ENCODE results near the gene GDF7. TPM values are rescaled to one million over a fixed set of nuclear protein-coding genes. Genes with fewer than 3 reads are reported as not detected.
A peak's percentile ranks its signal among the peaks of the same experiment; 100 is the strongest.

The GDF7 gene
- total RNA-seq, 2 experiments from 2014 or later = not detected

GRCh38 chr2:20662308-20662937, 4.5 kb upstream of the GDF7 start:
- DNase-seq = no peak
- Mint-ChIP-seq H3K9me3 (no peaks in the 10 kb centered on the region), H3K4me3 (no peak overlapping the region), H3K27me3 (peaks cover 73% of the 10 kb centered on the region), H3K4me1 (peaks cover 8% of the 10 kb centered on the region), H3K27ac (no peak overlapping the region), H3K36me3 (ENCODE audit: low read depth) (no peaks in the 10 kb centered on the region)
- POLR2A ChIA-PET = interaction anchor here (0.6 kb wide), 1 partner anchor 315 kb away, joined by 3 read pairs; no protein-coding TSS in a partner anchor
- CTCF ChIA-PET = interaction anchor here (0.7 to 2.5 kb wide), 6 partner anchors 14 to 452 kb away, joined by 3 to 26 read pairs (median 6); no protein-coding TSS in a partner anchor

GRCh38 chr2:20663196-20664070, 3.5 kb upstream of the GDF7 start:
- ChIA-PET CTCF (interaction anchor here (0.6 to 2.2 kb wide), 2 partner anchors 13 to 65 kb away, joined by 3 to 9 read pairs; partner anchors contain the start of gene HS1BP3), POLR2A (no interaction called here)
- DNase-seq = no peak
- no peaks in the 10 kb centered on the region for H3K36me3 Mint-ChIP-seq (ENCODE audit: low read depth)
- H3K4me3 Mint-ChIP-seq = no peak overlapping the region
- peaks cover 78% of the 10 kb centered on the region for H3K27me3 Mint-ChIP-seq
- no peak overlapping the region for H3K27ac Mint-ChIP-seq
- no peaks in the 10 kb centered on the region for H3K9me3 Mint-ChIP-seq
- peaks cover 8% of the 10 kb centered on the region for H3K4me1 Mint-ChIP-seq

GRCh38 chr2:20664071-20664390, 2.9 kb upstream of the GDF7 start:
- Mint-ChIP-seq H3K36me3 (ENCODE audit: low read depth) (no peaks in the 10 kb centered on the region), H3K9me3 (no peaks in the 10 kb centered on the region), H3K27ac (no peak overlapping the region), H3K4me3 (no peak overlapping the region), H3K27me3 (peaks cover 84% of the 10 kb centered on the region), H3K4me1 (peaks cover 8% of the 10 kb centered on the region)
- no peak for DNase-seq
- POLR2A ChIA-PET = no interaction called here
- CTCF ChIA-PET = interaction anchor here (2.2 kb wide), 1 partner anchor 13 kb away, joined by 9 read pairs; the partner anchor contains the start of gene HS1BP3

- DNase-seq = no peak
- H3K27me3 Mint-ChIP-seq = peaks cover 86% of the 10 kb centered on the region
- peaks cover 9% of the 10 kb centered on the region for H3K4me1 Mint-ChIP-seq
- no peaks in the 10 kb centered on the region for H3K9me3 Mint-ChIP-seq
- H3K36me3 Mint-ChIP-seq (ENCODE audit: low read depth) = no peaks in the 10 kb centered on the region
- ChIA-PET POLR2A (no interaction called here), CTCF (interaction anchor here (1.2 to 2.2 kb wide), 2 partner anchors 14 to 299 kb away, joined by 3 to 9 read pairs; partner anchors contain the start of gene HS1BP3)
- H3K4me3 Mint-ChIP-seq = no peak overlapping the region
- no peak overlapping the region for H3K27ac Mint-ChIP-seq
These were observed 2.3 kb upstream of the GDF7 start for GRCh38 chr2:20664431-20665242.

GRCh38 chr2:20665243-20666004, 1.5 kb upstream of the GDF7 start:
- no peaks in the 10 kb centered on the region for H3K9me3 Mint-ChIP-seq
- no peak overlapping the region for H3K4me3 Mint-ChIP-seq
- no peak for DNase-seq
- ChIA-PET CTCF (interaction anchor here (1.2 to 2.2 kb wide), 4 partner anchors 9 to 298 kb away, joined by 3 to 9 read pairs (median 5); partner anchors contain the start of gene HS1BP3), POLR2A (interaction anchor here (1.6 kb wide), 1 partner anchor 14 kb away, joined by 5 read pairs; the partner anchor contains the start of gene HS1BP3)
- no peaks in the 10 kb centered on the region for H3K36me3 Mint-ChIP-seq (ENCODE audit: low read depth)
- peaks cover 88% of the 10 kb centered on the region for H3K27me3 Mint-ChIP-seq
- no peak overlapping the region for H3K27ac Mint-ChIP-seq
- H3K4me1 Mint-ChIP-seq = peaks cover 9% of the 10 kb centered on the region

GRCh38 chr2:20666005-20666303, 990 bp upstream of the GDF7 start:
- CTCF ChIA-PET = interaction anchor here (1.2 to 1.8 kb wide), 3 partner anchors 10 to 297 kb away, joined by 3 to 7 read pairs (median 3); no protein-coding TSS in a partner anchor
- H3K4me3 Mint-ChIP-seq = peak overlapping the region; percentile 47

GRCh38 chr2:20667151-20667530, 197 bp downstream of the GDF7 start:
- H3K27me3 Mint-ChIP-seq = peaks cover 84% of the 10 kb centered on the region
- no peak overlapping the region for H3K4me3 Mint-ChIP-seq
- H3K36me3 Mint-ChIP-seq (ENCODE audit: low read depth) = no peaks in the 10 kb centered on the region
- CTCF ChIA-PET = interaction anchor here (1.0 to 1.8 kb wide), 3 partner anchors 9 to 11 kb away, joined by 3 to 7 read pairs (median 3); no protein-coding TSS in a partner anchor
- POLR2A ChIA-PET = no interaction called here
- peaks cover 9% of the 10 kb centered on the region for H3K4me1 Mint-ChIP-seq
- DNase-seq = no peak
- no peaks in the 10 kb centered on the region for H3K9me3 Mint-ChIP-seq
- no peak overlapping the region for H3K27ac Mint-ChIP-seq

More at GRCh38 chr2:20666005-20666303, 990 bp upstream of the GDF7 start:
- Mint-ChIP-seq H3K9me3 (no peaks in the 10 kb centered on the region), H3K27me3 (peaks cover 83% of the 10 kb centered on the region), H3K36me3 (ENCODE audit: low read depth) (no peaks in the 10 kb centered on the region), H3K27ac (no peak overlapping the region), H3K4me1 (peaks cover 9% of the 10 kb centered on the region)
- POLR2A ChIA-PET = interaction anchor here (1.6 kb wide), 1 partner anchor 15 kb away, joined by 5 read pairs; the partner anchor contains the start of gene HS1BP3
- DNase-seq = no peak

GRCh38 chr2:20667531-20668401, 822 bp downstream of the GDF7 start:
- ChIA-PET POLR2A (no interaction called here), CTCF (interaction anchor here (1.0 to 1.2 kb wide), 2 partner anchors 9 to 11 kb away, joined by 3 read pairs; no protein-coding TSS in a partner anchor)
- no peak overlapping the region for H3K4me3 Mint-ChIP-seq
- H3K4me1 Mint-ChIP-seq = peaks cover 9% of the 10 kb centered on the region
- H3K27me3 Mint-ChIP-seq = peaks cover 84% of the 10 kb centered on the region
- no peaks in the 10 kb centered on the region for H3K9me3 Mint-ChIP-seq
- no peak for DNase-seq
- no peaks in the 10 kb centered on the region for H3K36me3 Mint-ChIP-seq (ENCODE audit: low read depth)
- no peak overlapping the region for H3K27ac Mint-ChIP-seq

GRCh38 chr2:20668451-20668850, 1.5 kb downstream of the GDF7 start:
- ChIA-PET POLR2A (no interaction called here), CTCF (interaction anchor here (1.2 kb wide), 1 partner anchor 9 kb away, joined by 3 read pairs; no protein-coding TSS in a partner anchor)
- no peak for DNase-seq
- H3K9me3 Mint-ChIP-seq = no peaks in the 10 kb centered on the region
- H3K4me3 Mint-ChIP-seq = no peak overlapping the region
- no peak overlapping the region for H3K27ac Mint-ChIP-seq
- H3K27me3 Mint-ChIP-seq = peaks cover 85% of the 10 kb centered on the region
- no peaks in the 10 kb centered on the region for H3K36me3 Mint-ChIP-seq (ENCODE audit: low read depth)
- H3K4me1 Mint-ChIP-seq = peaks cover 9% of the 10 kb centered on the region

- Mint-ChIP-seq H3K4me1 (peaks cover 9% of the 10 kb centered on the region), H3K4me3 (no peak overlapping the region)
These were observed 2.0 kb downstream of the GDF7 start for GRCh38 chr2:20668871-20669475.

More at GRCh38 chr2:20668871-20669475, 2.0 kb downstream of the GDF7 start:
- H3K27me3 Mint-ChIP-seq = peaks cover 85% of the 10 kb centered on the region
- H3K36me3 Mint-ChIP-seq (ENCODE audit: low read depth) = no peaks in the 10 kb centered on the region
- no peaks in the 10 kb centered on the region for H3K9me3 Mint-ChIP-seq
- no peak overlapping the region for H3K27ac Mint-ChIP-seq
- POLR2A ChIA-PET = no interaction called here
- CTCF ChIA-PET = interaction anchor here (1.0 kb wide), 1 partner anchor 18 kb away, joined by 3 read pairs; the partner anchor contains the start of gene HS1BP3
- DNase-seq = no peak

Measured in activated CD4-positive, alpha-beta T cell treated with anti-CD3 and anti-CD28 coated beads, Interleukin-2, amount 10 ng/mL, durations not matched to agents 7 days and 5 days (primary cell).